Keratinocyte (primary cell): ENCODE results near the gene OR51I2.

Source experiments
- EZH2 ChIP-seq: IDR thresholded peaks from one replicate; pipeline ENCODE4 v1.6.1; 2012; ENCODE audit warnings: inconsistent platforms, mild to moderate bottlenecking, low read length, moderate library complexity
- TF ChIP-seq, protein P1 (sequence below), 3 experiments: IDR thresholded peaks in 1 of 3; conservative IDR thresholded peaks in 1 of 3; optimal IDR thresholded peaks in 1 of 3; 2 replicates in 2 of 3; 3 replicates in 1 of 3; pipeline versions ENCODE3 to v1.5.1; 2011; ENCODE audit warnings: low read length in 3 of 3, mild to moderate bottlenecking in 3 of 3, moderate library complexity in 2 of 3, control low read depth in 1 of 3, inconsistent platforms in 1 of 3; ENCODE audit not compliant: insufficient read depth in 2 of 3; ENCODE audit errors: extremely low read depth in 1 of 3

DNA sequence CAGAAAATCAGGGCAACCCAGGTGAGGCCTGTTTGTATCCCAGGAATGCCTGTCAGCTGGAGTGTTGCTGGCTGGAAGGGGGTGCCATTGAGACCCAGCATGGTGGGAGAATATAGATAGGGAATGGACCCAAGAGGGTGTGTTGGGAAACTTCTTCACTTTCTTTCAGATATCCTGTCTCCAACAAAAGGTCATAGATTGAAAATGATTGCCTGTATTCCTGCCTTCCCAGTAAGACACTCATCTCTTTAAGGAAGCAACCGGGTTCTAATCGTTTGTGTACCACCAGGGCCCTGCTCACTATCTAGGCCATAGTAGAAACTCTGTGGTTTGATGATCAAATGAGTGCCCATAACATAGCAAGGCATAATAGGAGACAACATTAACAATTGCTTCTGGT, 7.7 kb upstream of the OR51I2 start, which contains the start of gene OR51I1:
- TF ChIP-seq, protein P1, sequence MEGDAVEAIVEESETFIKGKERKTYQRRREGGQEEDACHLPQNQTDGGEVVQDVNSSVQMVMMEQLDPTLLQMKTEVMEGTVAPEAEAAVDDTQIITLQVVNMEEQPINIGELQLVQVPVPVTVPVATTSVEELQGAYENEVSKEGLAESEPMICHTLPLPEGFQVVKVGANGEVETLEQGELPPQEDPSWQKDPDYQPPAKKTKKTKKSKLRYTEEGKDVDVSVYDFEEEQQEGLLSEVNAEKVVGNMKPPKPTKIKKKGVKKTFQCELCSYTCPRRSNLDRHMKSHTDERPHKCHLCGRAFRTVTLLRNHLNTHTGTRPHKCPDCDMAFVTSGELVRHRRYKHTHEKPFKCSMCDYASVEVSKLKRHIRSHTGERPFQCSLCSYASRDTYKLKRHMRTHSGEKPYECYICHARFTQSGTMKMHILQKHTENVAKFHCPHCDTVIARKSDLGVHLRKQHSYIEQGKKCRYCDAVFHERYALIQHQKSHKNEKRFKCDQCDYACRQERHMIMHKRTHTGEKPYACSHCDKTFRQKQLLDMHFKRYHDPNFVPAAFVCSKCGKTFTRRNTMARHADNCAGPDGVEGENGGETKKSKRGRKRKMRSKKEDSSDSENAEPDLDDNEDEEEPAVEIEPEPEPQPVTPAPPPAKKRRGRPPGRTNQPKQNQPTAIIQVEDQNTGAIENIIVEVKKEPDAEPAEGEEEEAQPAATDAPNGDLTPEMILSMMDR (optimal IDR thresholded peaks at IDR 0.05 in 1 of 3, IDR thresholded peaks at IDR 0.05 in 1 of 3, conservative IDR thresholded peaks at IDR 0.05 in 1 of 3; ENCODE audit: extremely low read depth in 1 of 3, insufficient read depth in 2 of 3, low read length in 3 of 3): no peak
- no peak for TF ChIP-seq EZH2
